DMS153 treated with DMSO at 0.1 percent for 48 hours (cell line): Measurements from ENCODE around the gene CHST5.
"Not testable (repeated sequence)": the region's sequence is repeated elsewhere in the genome, so short reads cannot be mapped to it uniquely, and the experiment has no call there.

Source experiments
- DNase-seq: peaks from one replicate; lab custom pipeline; 2025; ENCODE audit not compliant: unreplicated experiment; lab: John Stamatoyannopoulos, UW

Gene CHST5

GRCh38 chr16:75514296-75514695 lies 21.6 kb downstream of the CHST5 start:
- no peak for DNase-seq

DNA sequence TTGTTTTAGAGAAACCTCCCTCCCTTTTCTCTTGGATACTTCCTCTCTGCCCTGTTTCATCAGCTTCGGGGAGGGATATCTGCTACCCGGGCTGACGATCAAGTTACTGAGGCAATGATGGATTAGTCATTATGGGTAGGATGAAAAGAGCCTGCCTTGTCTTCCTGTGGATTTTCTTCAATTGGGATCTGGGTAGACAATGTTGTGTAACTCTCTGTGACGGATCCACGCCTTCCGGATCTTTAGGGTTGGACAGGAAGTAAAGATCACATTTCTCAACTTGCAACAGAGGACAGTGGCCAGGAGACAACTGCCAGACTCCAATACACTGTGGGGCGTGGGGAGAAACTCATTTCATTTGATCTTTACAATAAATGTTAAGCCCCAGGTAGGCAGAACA lies 29.3 kb downstream of the CHST5 start:
- DNase-seq = no peak

DNA sequence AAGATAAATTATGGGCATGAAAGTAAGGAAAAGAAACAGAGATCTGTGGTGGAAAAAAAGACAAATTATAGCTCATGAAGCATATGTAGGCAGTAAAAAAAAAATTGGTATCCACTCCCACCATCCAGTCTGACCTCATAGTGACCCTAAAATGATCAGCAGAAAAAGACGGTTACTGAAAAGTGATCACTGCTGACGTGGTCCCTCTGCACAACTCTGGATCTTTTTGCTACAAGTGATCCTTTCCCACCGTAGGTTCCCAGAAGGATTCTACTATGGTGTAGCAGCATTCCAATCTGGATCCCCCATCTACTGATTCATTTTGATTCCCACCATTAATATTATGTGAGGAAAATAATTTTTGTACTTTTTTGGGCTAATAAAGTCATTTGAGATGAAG lies 29.8 kb downstream of the CHST5 start:
- no peak for DNase-seq

GRCh38 chr16:75503801-75504200 lies 32.1 kb downstream of the CHST5 start:
- DNase-seq = no peak

DNA sequence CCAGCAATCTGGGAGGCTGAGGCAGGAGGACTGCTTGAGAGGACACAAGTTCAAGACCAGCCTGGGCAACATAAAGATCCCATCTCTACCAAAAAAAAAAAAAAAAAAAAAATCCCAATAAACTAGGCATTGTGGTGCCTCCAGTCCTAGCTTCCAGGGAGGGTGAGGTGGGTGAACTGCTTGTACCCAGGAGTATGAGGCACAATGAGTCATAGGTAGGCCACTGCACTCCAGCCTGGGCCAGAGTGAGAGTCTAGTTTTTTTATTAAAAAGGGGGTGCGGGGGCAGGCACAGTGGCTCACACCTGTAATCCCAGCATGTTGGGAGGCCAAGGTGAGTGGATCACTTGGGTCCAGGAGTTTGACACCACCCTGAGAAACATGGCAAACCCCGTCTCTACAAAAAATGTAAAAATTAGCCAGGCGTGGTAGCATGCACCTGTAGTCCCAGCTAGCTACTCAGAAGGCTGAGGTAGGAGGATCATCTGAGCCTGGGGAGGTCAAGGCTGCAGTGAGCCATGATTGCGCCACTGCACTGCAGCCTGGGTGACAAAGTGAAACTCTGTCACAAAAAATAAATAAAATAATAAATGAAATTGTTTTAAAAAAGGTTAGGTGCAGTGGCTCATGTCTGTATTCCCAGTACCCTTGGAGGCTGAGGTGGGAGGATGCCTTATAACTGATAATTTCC lies 32.8 kb downstream of the CHST5 start:
- no peak for DNase-seq

DNA sequence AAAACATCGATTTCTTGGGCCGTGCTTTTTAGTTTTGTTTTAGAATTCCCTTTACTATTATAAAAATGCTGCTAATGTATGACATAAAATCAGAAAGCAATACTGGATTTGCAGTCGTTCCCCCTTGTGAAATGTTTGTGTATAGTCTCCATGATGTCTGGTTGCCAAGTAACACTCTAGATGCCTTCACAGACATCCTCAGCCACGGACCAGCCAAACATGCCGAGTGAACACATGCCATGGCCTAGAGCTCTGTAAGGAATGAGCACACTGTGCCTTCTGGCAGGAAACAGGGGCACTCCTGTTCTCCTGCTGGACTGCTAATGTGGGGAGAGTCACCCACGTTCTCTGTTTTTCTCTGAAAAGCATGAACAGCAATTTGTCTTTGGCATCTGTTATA lies 34.1 kb downstream of the CHST5 start:
- DNase-seq = not testable (repeated sequence)

- DNase-seq = no peak
Observed at GRCh38 chr16:75501359-75501758, 34.5 kb downstream of the CHST5 start.

DNA sequence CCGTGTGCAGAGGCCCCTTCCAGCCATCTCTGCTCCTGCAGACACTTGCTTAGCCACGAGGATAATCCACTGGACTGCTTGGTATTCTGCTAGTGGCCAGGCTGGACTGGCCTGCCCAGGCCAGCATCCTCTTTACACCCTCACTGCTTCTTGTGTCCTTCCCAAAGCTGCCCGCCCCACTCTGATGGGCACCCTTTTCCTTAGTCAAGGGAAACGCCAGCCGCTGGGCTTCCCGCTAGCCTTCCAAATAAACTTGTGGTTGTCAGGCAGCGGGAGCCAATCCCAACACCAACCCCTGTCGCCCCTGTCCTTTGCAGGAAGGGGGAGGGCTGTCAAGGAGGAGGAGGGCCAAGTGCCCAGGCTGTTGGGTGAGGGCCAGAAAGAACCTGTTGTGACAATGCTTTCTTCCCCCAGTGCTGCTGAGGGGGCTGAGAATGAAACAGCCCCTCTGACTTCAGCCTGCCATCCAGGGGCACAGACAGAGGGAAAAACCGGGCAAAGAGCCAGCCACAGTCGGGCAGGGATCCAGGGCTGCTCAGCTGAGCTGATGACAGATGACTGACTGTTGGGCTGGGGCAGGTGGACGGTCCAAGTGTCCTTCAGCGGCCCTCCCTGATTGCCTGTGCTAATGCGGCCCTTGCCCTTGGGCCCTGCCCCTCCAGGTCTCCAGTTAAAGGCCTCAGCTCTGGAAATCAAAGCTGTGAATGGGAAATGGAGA lies 37.1 kb downstream of the CHST5 start:
- peak; percentile 15 for DNase-seq

DNA sequence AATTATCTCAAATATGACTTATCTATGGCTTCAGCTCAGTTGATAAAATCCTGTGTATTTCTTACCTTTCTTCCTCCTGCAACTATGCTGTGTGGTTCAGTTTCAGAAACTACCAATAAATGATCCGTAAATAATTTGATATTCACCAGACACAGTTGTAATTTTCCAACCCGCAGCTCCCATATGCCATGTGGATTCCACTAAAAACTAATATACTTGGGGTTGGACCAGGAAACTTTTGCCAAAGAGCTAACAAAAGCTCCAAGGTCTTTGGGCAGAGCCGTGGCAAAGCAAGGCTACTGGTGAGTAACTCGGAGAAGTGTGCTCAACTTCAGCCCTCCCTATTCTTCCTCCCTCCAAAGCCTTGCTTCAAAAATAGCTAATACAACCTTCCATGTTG lies 38.4 kb downstream of the CHST5 start:
- DNase-seq = no peak

- DNase-seq = no peak
Observed at GRCh38 chr16:75495076-75495674, 40.7 kb downstream of the CHST5 start, which contains the start of gene CHST6. Gene CHST6 (minus strand): TSS chr16:75495441. CDS start chr16:75479828, 15,613 bp downstream.

- no peak for DNase-seq
Observed at GRCh38 chr16:75494661-75495075, 41.2 kb downstream of the CHST5 start.

- no peak for DNase-seq
Observed at GRCh38 chr16:75494184-75494583, 41.7 kb downstream of the CHST5 start.

- DNase-seq = peak; percentile 38
Observed at GRCh38 chr16:75491876-75492275, 44.0 kb downstream of the CHST5 start.

DNA sequence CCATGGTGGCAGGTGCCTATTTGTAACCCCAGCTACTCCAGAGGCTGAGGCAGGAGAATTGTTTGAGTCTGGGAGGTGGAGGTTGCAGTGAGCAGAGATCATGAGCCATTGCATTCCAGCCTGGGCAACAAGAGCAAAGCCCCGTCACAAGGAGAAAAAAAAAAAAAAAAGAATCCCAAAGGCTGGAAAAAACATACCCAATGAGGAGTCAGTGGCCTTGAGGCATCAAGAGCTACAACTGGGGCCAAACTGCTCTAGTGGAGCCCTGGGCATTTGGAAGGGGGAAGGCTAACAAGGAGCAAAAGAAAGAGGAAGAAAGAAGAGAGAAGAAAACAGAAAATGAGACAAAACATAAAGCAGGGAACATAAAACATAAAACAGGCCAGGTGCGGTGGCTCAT lies 47.6 kb downstream of the CHST5 start:
- no peak for DNase-seq

DNA sequence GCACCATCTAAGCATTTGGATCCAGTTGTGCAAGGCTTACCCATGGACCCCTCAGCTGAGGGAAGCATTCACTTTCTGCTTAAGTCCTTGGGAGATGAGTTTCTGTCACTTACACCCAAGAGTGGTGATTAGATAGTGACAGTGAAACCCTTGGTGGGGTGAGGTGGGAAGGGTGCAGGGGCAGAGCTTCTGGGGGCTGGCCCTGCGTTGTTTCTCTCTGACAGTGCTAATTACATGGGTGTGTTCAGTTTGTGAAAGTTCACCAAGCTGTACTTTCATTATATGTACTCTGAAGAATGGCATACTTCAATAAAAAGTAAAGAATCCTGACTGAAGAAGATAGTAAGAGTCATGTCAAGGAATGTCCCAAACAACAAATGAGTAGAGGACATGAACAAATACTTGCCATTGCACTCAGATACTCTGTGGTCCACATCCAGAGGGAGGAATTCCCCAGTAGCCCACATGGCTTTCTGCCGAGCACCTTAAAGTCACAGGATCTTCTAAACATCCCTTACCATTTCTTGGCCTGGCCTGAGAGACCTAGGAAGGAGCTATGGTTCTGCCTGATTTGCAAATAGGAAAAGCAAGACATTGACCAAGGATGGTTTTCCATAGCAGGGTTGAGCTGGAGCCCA lies 49.1 kb downstream of the CHST5 start:
- DNase-seq = no peak

DNA sequence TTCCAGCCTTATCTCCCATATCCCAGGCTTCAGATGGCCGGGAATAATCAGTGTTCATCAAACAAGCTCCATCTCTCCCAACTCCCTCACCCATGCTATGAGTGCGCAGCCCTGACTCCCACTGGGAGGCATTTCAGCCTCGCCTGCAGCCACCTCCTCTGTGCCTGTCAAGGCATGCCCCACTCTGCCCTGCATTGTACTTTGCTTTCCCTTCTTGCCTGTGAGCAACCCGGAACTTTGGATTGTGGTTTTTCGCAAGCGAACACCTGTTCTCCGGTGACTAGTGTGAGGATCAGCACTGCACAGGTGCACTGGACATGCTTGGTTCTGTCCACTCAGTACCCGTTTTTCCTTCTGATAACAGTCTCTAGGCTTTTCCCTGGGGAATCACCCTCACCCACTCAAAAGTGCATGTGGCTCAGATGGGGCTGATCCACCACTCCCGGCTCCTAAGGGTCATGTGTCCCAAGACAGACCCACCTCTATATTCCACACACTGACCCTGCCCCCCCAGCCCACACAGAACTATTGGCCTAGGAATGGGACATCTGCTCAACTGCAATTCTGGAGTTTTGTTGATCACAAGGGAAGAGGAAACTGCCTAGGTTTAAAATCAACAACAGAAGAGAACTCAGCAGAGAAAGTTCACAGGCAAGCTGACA lies 49.8 kb downstream of the CHST5 start:
- peak; percentile 71 for DNase-seq

DNA sequence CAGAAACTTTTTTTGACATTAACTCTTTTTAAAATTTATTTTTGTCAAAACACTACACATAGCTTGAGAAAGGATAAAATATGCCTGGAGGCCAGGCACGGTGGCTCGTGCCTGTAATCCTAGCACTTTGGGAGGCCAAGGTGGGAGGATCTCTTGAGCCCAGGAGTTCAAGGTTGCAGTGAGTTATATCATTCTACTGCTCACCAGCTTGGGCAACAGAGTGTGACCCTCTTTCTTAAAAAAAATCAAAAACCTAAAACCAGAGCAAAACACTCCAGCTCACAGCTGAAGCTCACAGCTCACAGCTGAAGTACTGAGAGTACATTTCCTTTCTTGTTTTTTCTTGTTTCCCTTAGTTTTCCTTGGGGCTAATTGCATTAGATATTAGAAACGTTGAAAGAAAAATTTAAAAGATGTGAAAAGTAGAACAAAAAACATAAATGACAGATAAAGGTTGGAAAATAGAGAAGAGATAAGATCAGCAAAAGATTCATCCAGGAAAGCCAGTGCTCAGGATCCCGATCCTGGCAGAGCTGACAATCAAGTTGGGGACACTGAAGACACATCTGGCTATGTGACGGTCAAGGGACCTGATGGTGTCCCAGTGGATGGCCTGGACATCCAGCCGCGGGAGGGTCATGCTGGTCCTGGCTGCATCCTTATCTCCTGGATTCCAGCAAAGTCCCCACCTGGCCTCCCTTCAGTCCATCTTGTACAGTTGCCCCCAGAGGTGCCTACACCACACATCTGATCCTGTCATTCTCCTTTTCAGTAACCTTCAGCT lies 50.5 kb downstream of the CHST5 start:
- no peak for DNase-seq

- DNase-seq = no peak
Observed at GRCh38 chr16:75483222-75483621, 52.7 kb downstream of the CHST5 start.

DNA sequence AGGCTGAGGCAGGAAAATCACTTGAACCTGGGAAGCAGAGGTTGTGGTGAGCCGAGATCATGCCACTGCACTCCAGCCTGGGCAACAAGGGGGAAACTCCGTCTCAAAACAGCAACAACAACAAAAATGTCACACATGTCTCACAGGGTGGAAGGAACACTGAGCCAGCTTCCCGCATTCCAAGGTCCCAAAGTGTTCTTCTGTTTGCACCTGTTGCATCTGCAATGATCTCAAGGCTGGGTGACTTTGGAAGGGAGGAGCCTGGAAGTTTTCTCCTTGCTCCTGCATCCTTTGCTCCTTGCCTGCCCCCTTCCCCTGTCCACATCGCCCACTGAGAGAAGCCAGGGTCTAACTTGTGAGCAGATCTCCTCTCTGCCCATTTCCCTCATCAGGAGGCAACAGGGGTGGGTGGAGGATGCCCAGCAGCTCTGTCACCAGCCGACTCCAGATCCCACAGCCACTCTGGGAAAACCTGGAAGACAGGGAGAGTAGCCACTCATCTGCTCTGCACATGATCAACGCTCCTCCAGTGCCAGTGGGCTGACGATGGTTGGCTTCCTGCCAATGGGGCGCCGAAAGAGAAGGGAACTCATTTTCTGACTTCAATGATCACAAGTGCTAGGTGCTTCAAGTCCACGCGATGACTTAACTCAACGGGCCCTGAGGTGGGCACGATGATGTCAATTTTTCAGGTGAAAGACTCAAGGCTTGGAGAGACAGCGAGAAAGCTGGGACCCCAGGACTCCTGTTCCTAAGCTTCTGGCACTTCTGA lies 53.3 kb downstream of the CHST5 start:
- DNase-seq = no peak

DNA sequence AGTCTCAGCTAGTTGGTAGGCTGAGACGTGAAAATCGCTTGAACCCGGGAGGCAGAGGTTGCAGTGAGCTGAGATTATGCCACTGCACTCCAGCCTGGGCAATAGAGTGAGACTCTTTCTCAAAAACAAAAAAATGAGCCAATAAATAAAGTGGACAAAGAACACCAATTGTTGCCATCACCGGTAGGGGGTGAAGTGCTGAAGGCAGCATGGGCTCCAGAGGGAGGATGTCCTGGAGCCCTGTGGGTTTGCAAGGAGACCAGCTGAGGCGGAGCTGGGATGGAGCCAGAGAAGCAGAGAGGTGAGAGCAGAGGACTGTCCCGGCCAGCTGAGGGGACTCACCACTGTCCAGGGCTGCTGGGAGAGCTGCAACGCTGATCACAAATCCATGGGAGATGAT lies 54.4 kb downstream of the CHST5 start:
- no peak for DNase-seq
